ENCODE measurements around the gene GORASP1. TPM values are rescaled to one million over a fixed set of nuclear protein-coding genes. Genes with fewer than 3 reads are reported as not detected.

GORASP1 gene
- total RNA-seq, 2 experiments from 2014 or later = 51.5 to 59.9 TPM

- TF ChIP-seq EZH2phosphoT487 (IDR thresholded peaks at IDR 0.05; ENCODE audit: borderline replicate concordance, low read depth, low read length) = no peak
- no peak for TF ChIP-seq CTCF (conservative IDR thresholded peaks at IDR 0.05; ENCODE audit: low read length)
- Histone ChIP-seq H3K4me3 (ENCODE audit: low read depth, low read length, poor library complexity, severe bottlenecking) (no peak overlapping the region), H3K9me2 (ENCODE audit: insufficient read depth, low read length) (no peaks in the 10 kb centered on the region), H4K20me1 (ENCODE audit: insufficient read depth, low read length) (0 out of 2 replicates have a peak, but pooled peaks cover 6% of the 10 kb centered on the region), H2AFZ (ENCODE audit: low read length) (no peak overlapping the region), H3K9me3 (ENCODE audit: low read length) (no peaks in the 10 kb centered on the region), H3K27ac (ENCODE audit: low read depth, low read length, poor library complexity, severe bottlenecking) (no peak overlapping the region), H3K36me3 (ENCODE audit: insufficient read depth, low read length) (no peaks in the 10 kb centered on the region), H3K79me2 (ENCODE audit: insufficient read depth, low read depth, low read length) (peaks cover 31% of the 10 kb centered on the region), H3K4me2 (ENCODE audit: low read length) (peak overlapping the region; percentile 70; the same call in 1 of the 2 replicates), H3K4me1 (ENCODE audit: insufficient read depth, low read length, poor library complexity, severe bottlenecking) (peaks cover 33% of the 10 kb centered on the region)
- ChIA-PET POLR2A (no interaction called here), CTCF (ENCODE audit: unreplicated experiment) (no interaction called here)
- intact Hi-C loops (cut with micrococcal nuclease; ENCODE audit: unreplicated experiment) = no loop called here
- no TSS peak for BruUV-seq (replicated peaks)
- no peak for DNase-seq (ENCODE audit: low spot score)
Measured at GRCh38 chr3:39154280-39155021, 47.0 kb upstream of the GORASP1 start.

- TF ChIP-seq CTCF (conservative IDR thresholded peaks at IDR 0.05; ENCODE audit: low read length) (no peak), EZH2phosphoT487 (IDR thresholded peaks at IDR 0.05; ENCODE audit: borderline replicate concordance, low read depth, low read length) (no peak)
- BruUV-seq (replicated peaks) = no TSS peak
- Histone ChIP-seq H3K4me2 (ENCODE audit: low read length) (peak overlapping the region; percentile 70), H3K9me3 (ENCODE audit: low read length) (no peaks in the 10 kb centered on the region), H3K36me3 (ENCODE audit: insufficient read depth, low read length) (no peaks in the 10 kb centered on the region), H4K20me1 (ENCODE audit: insufficient read depth, low read length) (0 out of 2 replicates have a peak, but pooled peaks cover 6% of the 10 kb centered on the region), H3K4me1 (ENCODE audit: insufficient read depth, low read length, poor library complexity, severe bottlenecking) (peaks cover 38% of the 10 kb centered on the region), H2AFZ (ENCODE audit: low read length) (peak overlapping the region; percentile 44; the same call in 1 of the 2 replicates), H3K27ac (ENCODE audit: low read depth, low read length, poor library complexity, severe bottlenecking) (no peak overlapping the region), H3K4me3 (ENCODE audit: low read depth, low read length, poor library complexity, severe bottlenecking) (peak overlapping the region; percentile 79), H3K79me2 (ENCODE audit: insufficient read depth, low read depth, low read length) (peaks cover 37% of the 10 kb centered on the region), H3K9me2 (ENCODE audit: insufficient read depth, low read length) (no peaks in the 10 kb centered on the region)
- POLR2A ChIA-PET = no interaction called here
- no peak for DNase-seq (ENCODE audit: low spot score)
- intact Hi-C loops (cut with micrococcal nuclease; ENCODE audit: unreplicated experiment) = no loop called here
- CTCF ChIA-PET (ENCODE audit: unreplicated experiment) = no interaction called here
Measured at GRCh38 chr3:39153977-39154279, 46.5 kb upstream of the GORASP1 start.

Measured in OCI-LY7 (cell line).